GM19351 (cell line): ENCODE data around the gene USH2A.

Experiments
- ATAC-seq: cut with Tn5 transposase; IDR thresholded peaks from one replicate; pipeline ENCODE4 v1.9.1; 2021; ENCODE audit warnings: mild to moderate bottlenecking, moderate library complexity; ENCODE audit not compliant: unreplicated experiment

USH2A gene

GRCh38 chr1:215665215-215665614, 758.0 kb downstream of the USH2A start:
- ATAC-seq, result peak; percentile 58

DNA sequence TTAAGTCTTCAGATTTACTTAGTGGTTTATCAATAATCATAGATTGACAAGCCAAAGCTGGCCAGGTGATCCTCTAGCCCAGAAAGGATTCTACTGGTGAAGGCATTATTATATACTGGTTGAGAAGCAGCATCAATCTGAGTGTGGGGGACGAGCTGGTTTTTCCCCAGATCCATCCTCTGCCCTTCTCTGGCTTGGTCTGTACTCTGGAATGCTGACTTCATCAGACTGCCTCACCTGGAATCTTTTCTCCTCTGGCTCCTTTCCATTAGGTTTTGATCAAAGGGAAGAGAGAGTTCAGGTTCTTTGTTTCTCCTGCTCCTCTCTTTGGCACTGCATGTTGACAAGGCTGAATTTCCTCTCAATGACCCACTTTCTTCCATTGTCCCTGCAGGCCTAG, 762.2 kb downstream of the USH2A start:
- ATAC-seq, result no peak

- no peak for ATAC-seq
These were observed 763.0 kb downstream of the USH2A start for GRCh38 chr1:215660259-215660658.

- ATAC-seq, result no peak
These were observed 766.2 kb downstream of the USH2A start for GRCh38 chr1:215657047-215657446.

GRCh38 chr1:215652371-215652770, 770.9 kb downstream of the USH2A start:
- no peak for ATAC-seq

DNA sequence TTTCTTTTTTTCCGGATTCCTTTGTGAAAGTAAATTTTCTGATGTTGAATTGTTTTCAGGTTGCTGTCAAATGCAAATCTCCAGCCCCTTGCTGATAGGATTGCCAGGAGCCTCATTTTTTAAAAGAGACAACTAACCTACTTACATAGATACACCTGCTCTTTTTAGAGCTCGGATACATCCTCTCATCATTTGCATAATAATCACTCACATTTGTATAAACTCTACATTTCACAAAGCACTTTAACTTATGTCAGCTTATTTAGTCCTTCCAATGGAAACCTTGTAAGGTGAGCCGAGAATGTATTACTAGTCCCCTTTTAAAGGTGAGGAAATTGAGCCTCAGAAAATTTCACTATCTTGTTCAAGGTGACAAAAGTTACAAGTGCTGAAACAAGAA, 771.4 kb downstream of the USH2A start:
- no peak for ATAC-seq

GRCh38 chr1:215650446-215651149, 772.6 kb downstream of the USH2A start:
- ATAC-seq, result no peak

DNA sequence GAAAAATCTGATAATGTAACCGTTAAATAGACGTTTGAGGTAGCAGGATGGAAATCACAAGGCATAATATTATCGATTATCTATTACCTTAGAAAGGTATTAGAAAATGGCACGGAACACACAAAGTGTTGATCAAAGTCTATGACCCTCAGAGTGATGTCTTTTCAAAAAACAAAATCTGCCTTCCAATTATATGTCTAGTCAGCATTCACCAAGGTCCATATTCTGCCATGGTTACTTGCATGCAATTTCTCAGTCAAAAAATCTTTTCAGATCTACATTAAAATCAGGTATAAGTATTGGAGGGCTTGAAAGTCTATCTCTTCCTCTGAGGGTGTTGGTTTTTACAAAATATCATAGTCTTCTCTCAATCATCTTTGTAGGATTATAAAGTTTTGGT, 774.3 kb downstream of the USH2A start:
- no peak for ATAC-seq

GRCh38 chr1:215647738-215648137, 775.5 kb downstream of the USH2A start:
- ATAC-seq, result no peak

DNA sequence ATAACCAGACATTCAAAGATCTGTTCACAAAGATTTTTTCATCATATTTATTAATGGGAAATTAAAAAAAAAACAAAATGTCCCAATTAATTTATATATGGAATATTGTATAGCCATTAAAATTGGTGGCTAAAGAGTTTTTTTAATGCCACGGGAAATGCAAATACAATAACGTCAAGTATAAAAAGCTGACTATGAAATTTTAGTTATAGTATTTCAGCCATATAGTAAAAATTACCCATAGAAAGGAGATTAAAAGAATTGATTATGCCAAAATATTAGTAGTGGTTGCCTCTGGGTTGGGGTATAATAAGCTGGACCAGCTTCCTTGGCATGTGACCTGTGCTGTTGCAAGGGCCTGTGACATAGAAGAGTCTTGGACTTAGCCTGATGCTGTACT, 777.4 kb downstream of the USH2A start:
- ATAC-seq, result no peak

DNA sequence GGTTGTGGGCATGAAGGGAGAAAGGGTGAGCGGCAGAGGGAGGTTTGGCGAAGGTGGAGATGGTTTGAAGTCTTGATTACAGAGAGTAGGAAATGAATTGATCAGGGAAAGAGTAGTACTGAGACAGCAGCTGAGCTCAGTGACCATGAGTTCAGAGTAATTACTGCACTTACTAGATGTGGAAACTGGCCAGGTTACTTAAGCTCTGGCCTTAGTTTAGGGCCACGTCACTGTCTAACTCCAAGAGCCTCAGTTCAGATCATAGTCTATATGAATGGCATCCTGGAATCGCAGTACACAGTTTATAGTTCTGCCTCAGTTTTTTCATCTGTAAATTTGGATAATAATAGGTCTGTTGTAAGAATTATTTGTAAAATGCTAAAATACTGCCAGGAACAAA, 778.1 kb downstream of the USH2A start:
- no peak for ATAC-seq

- ATAC-seq, result no peak
These were observed 779.5 kb downstream of the USH2A start for GRCh38 chr1:215643592-215644321.

GRCh38 chr1:215640429-215641148, 782.7 kb downstream of the USH2A start:
- ATAC-seq, result no peak

DNA sequence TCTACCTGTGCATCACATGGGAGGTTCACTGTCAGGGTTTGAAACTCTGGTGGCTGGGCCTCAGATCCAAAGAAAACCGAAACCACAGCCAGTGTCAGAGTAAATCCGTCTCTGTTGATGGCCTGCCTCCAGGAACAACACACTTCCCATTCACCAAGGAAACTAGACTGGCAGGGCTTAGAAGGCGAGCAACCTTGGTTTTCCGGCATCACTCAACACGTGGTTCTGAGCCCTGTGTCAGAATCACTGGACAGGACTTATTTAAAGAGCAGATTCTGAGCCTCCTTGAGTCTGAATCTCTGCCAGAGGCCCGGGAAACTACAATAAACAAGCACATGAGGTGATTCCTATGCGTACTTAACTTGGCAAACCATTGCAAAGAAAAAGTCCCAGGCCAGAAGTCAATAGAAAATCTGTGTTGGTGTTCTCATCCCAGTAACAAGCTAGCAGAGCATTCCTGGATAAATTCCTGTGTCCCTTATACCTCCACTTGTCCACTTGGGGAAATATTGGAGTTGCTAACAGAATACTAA, 786.1 kb downstream of the USH2A start:
- ATAC-seq, result no peak

GRCh38 chr1:215636258-215636965, 786.8 kb downstream of the USH2A start:
- ATAC-seq, result no peak

GRCh38 chr1:215635827-215636226, 787.4 kb downstream of the USH2A start:
- no peak for ATAC-seq

DNA sequence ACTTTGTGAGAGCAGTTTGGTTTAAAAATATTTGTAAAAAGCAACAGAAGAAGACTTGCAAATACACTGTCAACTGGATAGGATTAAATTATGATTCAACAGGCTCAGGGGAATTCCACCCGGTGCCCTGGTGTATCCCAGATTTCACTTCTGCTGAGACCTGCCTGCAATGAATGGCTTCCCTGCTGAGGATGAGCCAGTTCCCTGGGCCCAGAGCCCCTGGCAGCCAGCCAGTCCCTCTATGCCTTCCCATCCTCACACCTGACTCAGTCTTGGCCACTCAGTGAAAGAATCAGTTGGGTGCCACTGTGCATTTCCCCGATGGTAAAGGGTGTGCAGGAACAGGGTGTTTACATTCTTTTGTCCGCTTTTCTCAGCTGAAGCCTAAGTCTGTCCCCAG, 791.8 kb downstream of the USH2A start:
- ATAC-seq, result no peak

- ATAC-seq, result no peak
These were observed 792.2 kb downstream of the USH2A start for GRCh38 chr1:215631040-215631439.

DNA sequence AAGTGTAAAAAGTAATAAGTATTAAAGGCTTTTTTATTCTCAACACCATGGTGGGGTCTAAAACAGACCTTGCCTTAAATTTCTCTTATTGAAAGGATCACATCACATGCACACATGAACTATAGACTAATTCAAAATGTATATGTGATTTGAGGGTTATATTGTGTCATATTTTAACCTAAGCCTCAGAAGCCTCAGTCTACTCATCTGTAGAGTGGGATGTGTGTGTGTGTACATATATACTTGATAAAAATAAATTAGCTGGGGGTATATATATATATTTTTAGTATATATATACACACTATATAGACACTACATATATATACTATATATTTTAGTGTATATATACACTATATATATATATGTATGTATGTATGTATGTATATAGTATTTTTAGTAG, 797.3 kb downstream of the USH2A start:
- ATAC-seq, result no peak

- no peak for ATAC-seq
These were observed 800.1 kb downstream of the USH2A start for GRCh38 chr1:215623162-215623561.

DNA sequence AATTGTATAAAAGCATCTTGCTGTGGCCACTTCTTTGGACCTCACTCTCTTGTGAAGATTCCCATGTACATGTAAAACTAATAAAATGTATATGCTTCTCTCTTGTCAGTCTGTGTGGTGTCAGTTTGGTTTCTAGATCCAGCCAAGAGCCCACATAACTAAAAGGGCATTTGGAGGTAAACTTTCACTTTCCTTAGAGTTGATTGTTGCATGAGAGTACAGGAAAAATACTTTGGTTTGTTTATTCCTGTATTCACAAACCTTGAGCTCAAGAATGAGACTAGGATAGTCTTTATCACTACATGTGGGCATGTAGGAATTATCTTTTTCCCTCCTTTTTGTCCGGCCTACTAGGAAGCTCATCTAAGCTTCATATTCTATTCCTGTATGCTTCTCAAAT, 805.3 kb downstream of the USH2A start:
- peak; percentile 60 for ATAC-seq
